ENCODE measurements around the gene CDH24. TPM values are rescaled to one million over a fixed set of nuclear protein-coding genes. Genes with fewer than 3 reads are reported as not detected.
"Not testable (repeated sequence)": the region's sequence is repeated elsewhere in the genome, so short reads cannot be mapped to it uniquely, and the experiment has no call there.

Gene CDH24
- total RNA-seq, 2 experiments from 2014 or later: 2.9 to 3.0 TPM

GRCh38 chr14:23017091-23017490 lies 40.2 kb downstream of the CDH24 start:
- Mint-ChIP-seq H3K27me3 (no peaks in the 10 kb centered on the region), H3K9me3 (no peaks in the 10 kb centered on the region), H3K4me1 (peaks cover 28% of the 10 kb centered on the region), H3K36me3 (ENCODE audit: low read depth) (no peaks in the 10 kb centered on the region), H3K4me3 (no peak overlapping the region), H3K27ac (no peak overlapping the region)
- no peak for DNase-seq
- ChIA-PET POLR2A (interaction anchor here (0.5 kb wide), 1 partner anchor 10 kb away, joined by 3 read pairs; no protein-coding TSS in a partner anchor), CTCF (interaction anchor here (0.5 to 1.6 kb wide), 9 partner anchors 10 to 418 kb away, joined by 3 to 10 read pairs (median 3); no protein-coding TSS in a partner anchor)

GRCh38 chr14:23015618-23016017 lies 41.7 kb downstream of the CDH24 start:
- POLR2A ChIA-PET: no interaction called here
- CTCF ChIA-PET: interaction anchor here (0.6 to 1.5 kb wide), 4 partner anchors 8 to 16 kb away, joined by 3 to 4 read pairs (median 4); no protein-coding TSS in a partner anchor
- Mint-ChIP-seq H3K9me3 (no peaks in the 10 kb centered on the region), H3K27ac (peak overlapping the region; percentile 16), H3K4me3 (no peak overlapping the region), H3K36me3 (ENCODE audit: low read depth) (no peaks in the 10 kb centered on the region), H3K27me3 (no peaks in the 10 kb centered on the region), H3K4me1 (peaks cover 16% of the 10 kb centered on the region)
- DNase-seq: no peak

GRCh38 chr14:23013749-23014054 lies 43.6 kb downstream of the CDH24 start:
- DNase-seq; H3K36me3 Mint-ChIP-seq (ENCODE audit: low read depth); POLR2A ChIA-PET; H3K27me3 Mint-ChIP-seq; H3K9me3 Mint-ChIP-seq; H3K27ac Mint-ChIP-seq; H3K4me3 Mint-ChIP-seq: not testable (repeated sequence)
- H3K4me1 Mint-ChIP-seq: peaks cover 25% of the 10 kb centered on the region
- CTCF ChIA-PET: interaction anchor here (0.6 to 1.7 kb wide), 7 partner anchors 10 to 54 kb away, joined by 3 to 7 read pairs (median 3); partner anchors contain the start of gene CDH24

- Mint-ChIP-seq H3K36me3 (ENCODE audit: low read depth) (peaks cover 6% of the 10 kb centered on the region), H3K27me3 (no peaks in the 10 kb centered on the region), H3K27ac (no peak overlapping the region), H3K4me3 (no peak overlapping the region), H3K4me1 (peaks cover 30% of the 10 kb centered on the region), H3K9me3 (peaks cover 2% of the 10 kb centered on the region)
- ChIA-PET POLR2A (no interaction called here), CTCF (interaction anchor here (0.6 to 1.8 kb wide), 8 partner anchors 11 to 55 kb away, joined by 3 to 7 read pairs (median 3); partner anchors contain the start of gene CDH24)
- no peak for DNase-seq
Measured at GRCh38 chr14:23013054-23013748, 44.1 kb downstream of the CDH24 start.

- H3K27me3 Mint-ChIP-seq: no peaks in the 10 kb centered on the region
- H3K9me3 Mint-ChIP-seq: peaks cover 2% of the 10 kb centered on the region
- ChIA-PET CTCF (interaction anchor here (0.6 to 1.3 kb wide), 3 partner anchors 25 to 1098 kb away, joined by 3 to 7 read pairs (median 3); no protein-coding TSS in a partner anchor), POLR2A (no interaction called here)
- peaks cover 47% of the 10 kb centered on the region for H3K4me1 Mint-ChIP-seq
- peaks cover 6% of the 10 kb centered on the region for H3K36me3 Mint-ChIP-seq (ENCODE audit: low read depth)
- H3K4me3 Mint-ChIP-seq: peak within 1 kb of the TSS; percentile 95
- DNase-seq: peak; percentile 85
- peak within 1 kb of the TSS; percentile 92 for H3K27ac Mint-ChIP-seq
Measured at GRCh38 chr14:23009939-23010726, 47.2 kb downstream of the CDH24 start, which contains the start of gene C14orf93. Gene C14orf93 (minus strand): TSS chr14:23010143. CDS start chr14:22999023, 11,120 bp downstream.

- Mint-ChIP-seq H3K27me3 (no peaks in the 10 kb centered on the region), H3K27ac (peak overlapping the region; percentile 92), H3K36me3 (ENCODE audit: low read depth) (peaks cover 6% of the 10 kb centered on the region), H3K4me1 (peaks cover 50% of the 10 kb centered on the region), H3K4me3 (peak overlapping the region; percentile 95), H3K9me3 (peaks cover 2% of the 10 kb centered on the region)
- DNase-seq: no peak
- ChIA-PET CTCF (no interaction called here), POLR2A (no interaction called here)
Measured at GRCh38 chr14:23009483-23009938, 47.8 kb downstream of the CDH24 start.

- Mint-ChIP-seq H3K4me3 (peak overlapping the region; percentile 95), H3K4me1 (peaks cover 50% of the 10 kb centered on the region), H3K27me3 (no peaks in the 10 kb centered on the region), H3K9me3 (peaks cover 2% of the 10 kb centered on the region), H3K36me3 (ENCODE audit: low read depth) (peaks cover 6% of the 10 kb centered on the region), H3K27ac (peak overlapping the region; percentile 92)
- CTCF ChIA-PET: interaction anchor here (0.9 to 2.0 kb wide), 4 partner anchors 15 to 48 kb away, joined by 3 to 7 read pairs (median 3); no protein-coding TSS in a partner anchor
- DNase-seq: no peak
- POLR2A ChIA-PET: no interaction called here
Measured at GRCh38 chr14:23008831-23009230, 48.5 kb downstream of the CDH24 start.

- H3K36me3 Mint-ChIP-seq (ENCODE audit: low read depth): peaks cover 6% of the 10 kb centered on the region
- ChIA-PET POLR2A (interaction anchor here (0.5 to 1.4 kb wide), 8 partner anchors 10 to 1208 kb away, joined by 3 to 6 read pairs (median 3); partner anchors contain the start of genes ACIN1, C14orf119 and PRMT5), CTCF (interaction anchor here (0.7 to 2.5 kb wide), 24 partner anchors 8 to 1010 kb away, joined by 3 to 25 read pairs (median 4); partner anchors contain the start of genes AJUBA, CDH24, PRMT5 and PSMB5)
- H3K9me3 Mint-ChIP-seq: peaks cover 2% of the 10 kb centered on the region
- DNase-seq: peak; percentile 98
- H3K27ac Mint-ChIP-seq: peak overlapping the region; percentile 92
- H3K4me1 Mint-ChIP-seq: peaks cover 50% of the 10 kb centered on the region
- H3K27me3 Mint-ChIP-seq: no peaks in the 10 kb centered on the region
- peak overlapping the region; percentile 91 for H3K4me3 Mint-ChIP-seq
Measured at GRCh38 chr14:23006544-23007419, 50.5 kb downstream of the CDH24 start.

- DNase-seq: no peak
- POLR2A ChIA-PET: interaction anchor here (0.6 to 1.4 kb wide), 3 partner anchors 15 to 1208 kb away, joined by 3 to 6 read pairs (median 5); partner anchors contain the start of gene PRMT5
Measured at GRCh38 chr14:23006188-23006534, 51.2 kb downstream of the CDH24 start.

GRCh38 chr14:23005451-23006187 lies 51.7 kb downstream of the CDH24 start:
- Mint-ChIP-seq H3K27me3 (no peaks in the 10 kb centered on the region), H3K4me1 (peaks cover 47% of the 10 kb centered on the region), H3K4me3 (peak overlapping the region; percentile 91), H3K9me3 (peaks cover 2% of the 10 kb centered on the region), H3K36me3 (ENCODE audit: low read depth) (peaks cover 6% of the 10 kb centered on the region), H3K27ac (peak overlapping the region; percentile 92)
- no peak for DNase-seq
- POLR2A ChIA-PET: interaction anchor here (1.4 kb wide), 1 partner anchor 15 kb away, joined by 5 read pairs; no protein-coding TSS in a partner anchor
- CTCF ChIA-PET: interaction anchor here (0.7 to 2.5 kb wide), 10 partner anchors 10 to 288 kb away, joined by 3 to 25 read pairs (median 10); partner anchors contain the start of genes AJUBA and PRMT5

More at GRCh38 chr14:23006188-23006534, 51.2 kb downstream of the CDH24 start:
- CTCF ChIA-PET: interaction anchor here (0.7 to 2.5 kb wide), 16 partner anchors 9 to 1009 kb away, joined by 3 to 25 read pairs (median 6); partner anchors contain the start of genes AJUBA, CDH24, PRMT5 and RBM23
- peaks cover 2% of the 10 kb centered on the region for H3K9me3 Mint-ChIP-seq
- no peaks in the 10 kb centered on the region for H3K27me3 Mint-ChIP-seq
- H3K4me3 Mint-ChIP-seq: peak overlapping the region; percentile 91
- peaks cover 6% of the 10 kb centered on the region for H3K36me3 Mint-ChIP-seq (ENCODE audit: low read depth)
- peaks cover 48% of the 10 kb centered on the region for H3K4me1 Mint-ChIP-seq
- H3K27ac Mint-ChIP-seq: peak overlapping the region; percentile 92

- H3K27ac Mint-ChIP-seq; POLR2A ChIA-PET; H3K27me3 Mint-ChIP-seq; H3K9me3 Mint-ChIP-seq; DNase-seq; H3K36me3 Mint-ChIP-seq (ENCODE audit: low read depth); H3K4me3 Mint-ChIP-seq: not testable (repeated sequence)
- CTCF ChIA-PET: interaction anchor here (1.0 to 1.8 kb wide), 3 partner anchors 12 to 65 kb away, joined by 3 to 6 read pairs (median 3); no protein-coding TSS in a partner anchor
- H3K4me1 Mint-ChIP-seq: peaks cover 38% of the 10 kb centered on the region
Measured at GRCh38 chr14:23004274-23004673, 53.0 kb downstream of the CDH24 start.

Measured in activated CD4-positive, alpha-beta T cell treated with anti-CD3 and anti-CD28 coated beads, Interleukin-2, amount 10 ng/mL, durations not matched to agents 7 days and 5 days (primary cell).